Hindlimb muscle (tissue), 1 donor: ENCODE data around the gene DPP9. TPM values are rescaled to one million over a fixed set of nuclear protein-coding genes. Genes with fewer than 3 reads are reported as not detected.

Experiments
- polyA plus RNA-seq: library from polyadenylated mRNA; unstranded; fragments of 120-200 nt; gene quantifications from one replicate; pipeline ENCODE4 v1.2.1, GENCODE V29; 2013; ENCODE audit not compliant: insufficient read length

DPP9 gene
- polyA plus RNA-seq, 1 donor = 29.8 TPM

Other genes starting within 250 kb of the DPP9 start
- 8.8 TPM for gene PLIN4, start 205.4 kb downstream of the DPP9 start, polyA plus RNA-seq
- 4.3 TPM for gene PLIN5, start 188.6 kb downstream of the DPP9 start, polyA plus RNA-seq
- gene LRG1, start 183.8 kb downstream of the DPP9 start, polyA plus RNA-seq = 0.43 TPM
- 66.0 TPM for gene SEMA6B, start 164.2 kb downstream of the DPP9 start, polyA plus RNA-seq
- gene TNFAIP8L1, start 84.3 kb downstream of the DPP9 start, polyA plus RNA-seq = 13.1 TPM
- 56.4 TPM for gene MYDGF, start 53.5 kb downstream of the DPP9 start, polyA plus RNA-seq
- gene FEM1A, start 67.9 kb upstream of the DPP9 start, polyA plus RNA-seq = 5.1 TPM
- gene TICAM1, start 107.9 kb upstream of the DPP9 start, polyA plus RNA-seq = 6.4 TPM
- 47.6 TPM for gene PLIN3, start 143.8 kb upstream of the DPP9 start, polyA plus RNA-seq
- 0.15 TPM for gene ARRDC5, start 179.1 kb upstream of the DPP9 start, polyA plus RNA-seq
- 40.1 TPM for gene UHRF1, start 185.7 kb upstream of the DPP9 start, polyA plus RNA-seq
- 26.1 TPM for gene KDM4B, start 245.3 kb upstream of the DPP9 start, polyA plus RNA-seq